Brain microvascular endothelial cell (primary cell): ENCODE results near the gene GJD2.

ENCODE experiments used
- DNase-seq: peaks from one replicate; pipeline ENCODE4 v3.0.0-alpha.2; 2020
- H3K27ac ChIP-seq: fragments of 250-450 bp; sonication (Bioruptor Pico); 2 replicates; pipeline ENCODE4 v1.5.1; 2020; ENCODE audit warnings: mild to moderate bottlenecking, moderate library complexity
- H3K27me3 ChIP-seq: fragments of 250-450 bp; sonication (Bioruptor Pico); replicated peaks from 2 replicates; pipeline ENCODE4 v1.5.1; 2020; ENCODE audit warnings: mild to moderate bottlenecking
- H3K36me3 ChIP-seq: fragments of 250-450 bp; sonication (Bioruptor Pico); replicated peaks from 2 replicates; pipeline ENCODE4 v1.5.1; 2020; ENCODE audit warnings: mild to moderate bottlenecking
- H3K4me3 ChIP-seq: 2 replicates; pipeline ENCODE4 v1.5.1; 2011; ENCODE audit warnings: low read depth, mild to moderate bottlenecking, control low read depth, low read length, moderate library complexity
- CTCF ChIP-seq: IDR thresholded peaks from 2 replicates; pipeline ENCODE4 v1.5.1; 2011; ENCODE audit warnings: low read depth, mild to moderate bottlenecking, moderate library complexity, low read length, control low read depth, inconsistent platforms; ENCODE audit errors: missing control alignments
- in situ Hi-C: cut with HindIII; loops from 2 replicates; pipeline ENCODE4 v1.10.0; 2017; ENCODE audit warnings: low sequenced_read_pairs, low pct_ligation_motif_present

Gene GJD2

GRCh38 chr15:34708422-34708821 lies 46.4 kb downstream of the GJD2 start:
- Histone ChIP-seq H3K36me3 (no peaks in the 10 kb centered on the region), H3K27ac (no peak overlapping the region), H3K4me3 (no peak overlapping the region), H3K27me3 (peaks cover 3% of the 10 kb centered on the region)
- peak; percentile 20 for DNase-seq
- peak; percentile 86 for TF ChIP-seq CTCF
- in situ Hi-C loops: loop anchor here (25.0 kb wide), 1 partner anchor 104 kb away; no protein-coding TSS in a partner anchor

GRCh38 chr15:34701536-34701935 lies 53.3 kb downstream of the GJD2 start:
- DNase-seq: no peak
- no peak for TF ChIP-seq CTCF
- Histone ChIP-seq H3K27ac (no peak overlapping the region), H3K4me3 (no peak overlapping the region), H3K27me3 (peaks cover 3% of the 10 kb centered on the region), H3K36me3 (no peaks in the 10 kb centered on the region)
- in situ Hi-C loops: loop anchor here (25.0 kb wide), 1 partner anchor 111 kb away; no protein-coding TSS in a partner anchor
